ENCODE measurements around the gene PWP1. TPM values are rescaled to one million over a fixed set of nuclear protein-coding genes. Genes with fewer than 3 reads are reported as not detected.

PWP1 gene
- total and polyA plus RNA-seq, 2 donors (not counting 1 experiment from before 2014, with no cell fraction given), result 51.2 to 63.5 TPM

DNA sequence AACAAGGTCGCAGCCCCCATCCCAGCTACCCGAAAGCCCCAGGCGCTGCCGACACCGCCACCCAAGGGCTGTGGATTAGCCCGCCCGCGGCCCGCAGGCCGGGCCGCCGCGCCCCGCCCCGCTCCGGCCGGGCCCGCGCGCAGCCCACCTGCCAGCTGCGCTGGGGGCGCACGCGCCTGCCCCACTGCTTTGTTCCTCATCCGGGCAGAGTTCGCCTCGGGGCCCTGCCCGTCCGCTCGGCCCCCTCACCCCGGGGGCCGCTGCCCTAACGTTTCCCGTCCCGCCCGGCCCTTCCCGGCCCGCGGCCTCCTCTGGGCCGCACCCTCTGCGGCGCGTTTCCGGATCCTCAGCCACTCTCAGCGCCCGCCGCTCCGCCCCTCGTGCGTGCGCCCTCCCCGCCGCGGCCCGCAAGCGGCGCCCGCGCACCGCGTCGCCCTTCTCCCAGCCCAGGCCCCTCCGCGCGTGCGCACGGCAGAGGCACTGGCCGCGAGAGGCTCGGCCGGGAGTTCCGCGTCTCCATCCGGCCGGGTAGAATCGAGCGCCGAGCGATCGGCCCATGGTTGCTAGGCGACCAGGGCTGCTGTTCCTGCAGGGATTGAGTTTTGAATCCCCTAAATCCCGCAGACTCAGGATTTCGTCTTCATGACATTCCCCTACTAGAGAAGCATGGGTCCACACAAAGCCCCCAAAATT, 75.4 kb downstream of the PWP1 start, which contains the start of gene PRDM4:
Gene PRDM4 (minus strand): TSS at position 329 of the 693 bp plus-strand sequence. CDS start 622 bp downstream, outside the sequence.
- peaks cover 0 to 3% (median 0%) of the 10 kb centered on the region in 4 experiments for H3K27me3 ChIP-seq (replicated peaks in 1 of 4; ENCODE audit: control extremely low read depth in 1 of 4, control insufficient read depth in 3 of 4, insufficient read depth in 4 of 4, low read length in 3 of 4)
- H3K36me3 ChIP-seq (replicated peaks in 1 of 2; ENCODE audit: control extremely low read depth in 1 of 2, control insufficient read depth in 1 of 2, extremely low read depth in 1 of 2, insufficient read depth in 2 of 2, low read length in 1 of 2), result peaks cover 3 to 32% of the 10 kb centered on the region in 2 experiments
- intact Hi-C loops (cut with micrococcal nuclease), result loop anchor here (1.0 to 2.0 kb wide), 5 partner anchors 24 to 754 kb away; partner anchors contain the start of genes CRY1, FICD and PWP1
- peaks cover 44% of the 10 kb centered on the region for H3K79me2 ChIP-seq (ENCODE audit: control insufficient read depth, insufficient read depth, low read length)
- Mint-ChIP-seq H3K27ac (peak within 1 kb of the TSS; percentile 94), H3K9me3 (ENCODE audit: insufficient read depth) (no peaks in the 10 kb centered on the region), H3K27me3 (no peaks in the 10 kb centered on the region), H3K4me1 (peaks cover 34% of the 10 kb centered on the region), H3K4me3 (peak within 1 kb of the TSS; percentile 94)
- peak within 1 kb of the TSS; percentile 76 for H3K27ac ChIP-seq (ENCODE audit: low read length in 2 of 2)
- DNase-seq (peak; percentile 97), ATAC-seq (ENCODE audit: low read depth) (peak; percentile 92)
- H4K20me1 ChIP-seq (ENCODE audit: control insufficient read depth, insufficient read depth, low read length, poor library complexity, severe bottlenecking), result peaks cover 25% of the 10 kb centered on the region
- ChIA-PET CTCF (interaction anchor here (1.0 to 1.4 kb wide), 2 partner anchors 13 to 85 kb away, joined by 3 to 4 read pairs; partner anchors contain the start of gene ASCL4), POLR2A (interaction anchor here (1.0 kb wide), 1 partner anchor 76 kb away, joined by 5 read pairs; the partner anchor contains the start of gene PWP1)
- peak within 1 kb of the TSS; percentile 73 for H3K4me2 ChIP-seq (replicated peaks; ENCODE audit: low read depth, low read length, poor library complexity, severe bottlenecking)
- H3K4me3 ChIP-seq (ENCODE audit: control extremely low read depth in 1 of 5, extremely low read depth in 1 of 5, insufficient read depth in 1 of 5, low read depth in 2 of 5, low read length in 4 of 5), result peak within 1 kb of the TSS; percentile 82 to 87 (median 86)
- under 1% methylated on average over 83 of the region's 83 CpGs for WGBS (ENCODE audit: insufficient coverage)
- H3K4me1 ChIP-seq (ENCODE audit: control insufficient read depth in 2 of 2, insufficient read depth in 2 of 2, low read length in 2 of 2), result peaks cover 24 to 29% of the 10 kb centered on the region in 2 donors
- H3K9me3 ChIP-seq (ENCODE audit: control extremely low read depth in 1 of 3, control insufficient read depth in 2 of 3, insufficient read depth in 1 of 3, low read length in 2 of 3), result peaks cover 0 to 4% (median 0%) of the 10 kb centered on the region in 3 donors
- H2AFZ ChIP-seq (ENCODE audit: insufficient read depth, low read depth, low read length, poor library complexity, severe bottlenecking), result peak within 1 kb of the TSS; percentile 90
- TF ChIP-seq, protein P1, sequence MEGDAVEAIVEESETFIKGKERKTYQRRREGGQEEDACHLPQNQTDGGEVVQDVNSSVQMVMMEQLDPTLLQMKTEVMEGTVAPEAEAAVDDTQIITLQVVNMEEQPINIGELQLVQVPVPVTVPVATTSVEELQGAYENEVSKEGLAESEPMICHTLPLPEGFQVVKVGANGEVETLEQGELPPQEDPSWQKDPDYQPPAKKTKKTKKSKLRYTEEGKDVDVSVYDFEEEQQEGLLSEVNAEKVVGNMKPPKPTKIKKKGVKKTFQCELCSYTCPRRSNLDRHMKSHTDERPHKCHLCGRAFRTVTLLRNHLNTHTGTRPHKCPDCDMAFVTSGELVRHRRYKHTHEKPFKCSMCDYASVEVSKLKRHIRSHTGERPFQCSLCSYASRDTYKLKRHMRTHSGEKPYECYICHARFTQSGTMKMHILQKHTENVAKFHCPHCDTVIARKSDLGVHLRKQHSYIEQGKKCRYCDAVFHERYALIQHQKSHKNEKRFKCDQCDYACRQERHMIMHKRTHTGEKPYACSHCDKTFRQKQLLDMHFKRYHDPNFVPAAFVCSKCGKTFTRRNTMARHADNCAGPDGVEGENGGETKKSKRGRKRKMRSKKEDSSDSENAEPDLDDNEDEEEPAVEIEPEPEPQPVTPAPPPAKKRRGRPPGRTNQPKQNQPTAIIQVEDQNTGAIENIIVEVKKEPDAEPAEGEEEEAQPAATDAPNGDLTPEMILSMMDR (IDR thresholded peaks at IDR 0.05), result peak; percentile 47
- TF ChIP-seq EZH2 (IDR thresholded peaks at IDR 0.05; ENCODE audit: borderline replicate concordance, insufficient read depth, low read depth, low read length, poor library complexity, severe bottlenecking), result no peak
- H3K9ac ChIP-seq (ENCODE audit: low read length), result peak within 1 kb of the TSS; percentile 68
